B cell (primary cell): ENCODE results near the gene CNTNAP2. TPM values are rescaled to one million over a fixed set of nuclear protein-coding genes. Genes with fewer than 3 reads are reported as not detected.

Experiments
- ATAC-seq: fragments of 200-7000 bp; cut with Tn5 transposase; one replicate; pipeline ENCODE4 v1.10.0; 2021; ENCODE audit warnings: low read depth, mild to moderate bottlenecking, moderate number of reproducible peaks, moderate library complexity
- CTCF ChIA-PET: fragments of 350-600 bp; sonication (Branson Sonifier 250); formaldehyde crosslinking; loops from one replicate; lab custom pipeline; 2021; ENCODE audit warnings: antibody characterized with exemption, inconsistent platforms; lab: Charles Lee
- POLR2A ChIA-PET: fragments of 350-600 bp; sonication (Branson Sonifier 250); formaldehyde crosslinking; loops from one replicate; lab custom pipeline; 2021; ENCODE audit warnings: antibody characterized with exemption; lab: Charles Lee
- DNase-seq: peaks from one replicate; pipeline ENCODE4 v3.0.0; 2013
- H2AFZ ChIP-seq: 2 replicates; pipeline ENCODE4 v1.6.1; 2012; ENCODE audit warnings: mild to moderate bottlenecking, low read depth, low read length; ENCODE audit not compliant: insufficient read depth, poor library complexity, severe bottlenecking
- H3K27ac ChIP-seq, 2 donors: 1 replicate in 1 of 2; 2 replicates in 1 of 2; pipeline ENCODE4 v1.5.1; 2012 to 2013; ENCODE audit warnings: low read length in 2 of 2, mild to moderate bottlenecking in 2 of 2, moderate library complexity in 1 of 2
- H3K27me3 ChIP-seq, 4 experiments: fragments of 200-600 bp in 1 of 4; sonication (generic) in 1 of 4; replicated peaks in 1 of 4; 1 replicate in 2 of 4; 2 replicates in 2 of 4; pipeline versions ENCODE4 v1.6.1 to v1.7.0; 2013 to 2016; ENCODE audit warnings: low read length in 3 of 4, mild to moderate bottlenecking in 2 of 4, mixed read lengths in 1 of 4, moderate library complexity in 1 of 4; ENCODE audit not compliant: insufficient read depth in 4 of 4, control insufficient read depth in 3 of 4; ENCODE audit errors: control extremely low read depth in 1 of 4
- H3K36me3 ChIP-seq, 2 experiments: replicated peaks in 1 of 2; 1 replicate in 1 of 2; 2 replicates in 1 of 2; pipeline versions ENCODE4 v1.6.1 to v1.7.1; 2013; ENCODE audit warnings: low read length in 1 of 2; ENCODE audit not compliant: insufficient read depth in 2 of 2, control insufficient read depth in 1 of 2; ENCODE audit errors: control extremely low read depth in 1 of 2, extremely low read depth in 1 of 2
- H3K4me1 ChIP-seq, 2 donors: fragments of 200-600 bp in 1 of 2; sonication (generic) in 1 of 2; 1 replicate in 1 of 2; 2 replicates in 1 of 2; pipeline versions ENCODE4 v1.5.1 to v1.6.1; 2013 to 2017; ENCODE audit warnings: low read length in 2 of 2; ENCODE audit not compliant: control insufficient read depth in 2 of 2, insufficient read depth in 2 of 2
- H3K4me2 ChIP-seq: replicated peaks from 2 replicates; pipeline ENCODE3; 2012; ENCODE audit warnings: mild to moderate bottlenecking, low read depth, low read length; ENCODE audit not compliant: poor library complexity, severe bottlenecking
- H3K4me3 ChIP-seq, 5 experiments: fragments of 200-600 bp in 1 of 5; sonication (generic) in 1 of 5; 1 replicate in 3 of 5; 2 replicates in 2 of 5; pipeline versions ENCODE4 v1.5.1 to v1.7.0; 2011 to 2016; ENCODE audit warnings: low read length in 4 of 5, mild to moderate bottlenecking in 4 of 5, low read depth in 2 of 5, control low read depth in 1 of 5, moderate library complexity in 1 of 5; ENCODE audit not compliant: insufficient read depth in 1 of 5; ENCODE audit errors: control extremely low read depth in 1 of 5, extremely low read depth in 1 of 5
- H3K79me2 ChIP-seq: fragments of 200-600 bp; sonication (generic); one replicate; pipeline ENCODE4 v1.6.0; 2016; ENCODE audit warnings: low read length; ENCODE audit not compliant: control insufficient read depth, insufficient read depth
- H3K9ac ChIP-seq: fragments of 200-600 bp; sonication (generic); 2 replicates; pipeline ENCODE4 v1.6.1; 2017; ENCODE audit warnings: mild to moderate bottlenecking, low read length, moderate library complexity
- H3K9me3 ChIP-seq, 3 donors: one replicate each; pipeline versions ENCODE4 v1.6.1 to v1.7.1; 2013; ENCODE audit warnings: low read length in 2 of 3; ENCODE audit not compliant: control insufficient read depth in 2 of 3, insufficient read depth in 1 of 3; ENCODE audit errors: control extremely low read depth in 1 of 3
- H4K20me1 ChIP-seq: 2 replicates; pipeline ENCODE4 v1.6.0; 2012; ENCODE audit warnings: mild to moderate bottlenecking, low read length; ENCODE audit not compliant: insufficient read depth, control insufficient read depth, poor library complexity, severe bottlenecking
- H3K27ac Mint-ChIP-seq: one replicate; pipeline ENCODE4 v1.8.0; 2021; ENCODE audit warnings: mixed read lengths
- H3K27me3 Mint-ChIP-seq: one replicate; pipeline ENCODE4 v1.8.0; 2021; ENCODE audit warnings: mixed read lengths
- H3K4me1 Mint-ChIP-seq: one replicate; pipeline ENCODE4 v1.8.0; 2021; ENCODE audit warnings: mixed read lengths
- H3K4me3 Mint-ChIP-seq: one replicate; pipeline ENCODE4 v1.8.0; 2021; ENCODE audit warnings: mixed read lengths
- H3K9me3 Mint-ChIP-seq: one replicate; pipeline ENCODE4 v1.8.0; 2022; ENCODE audit warnings: mixed read lengths; ENCODE audit not compliant: insufficient read depth
- CTCF ChIP-seq: fragments of 200-600 bp; IDR thresholded peaks from one replicate; pipeline ENCODE4 v1.8.0; 2022; ENCODE audit warnings: antibody characterized with exemption, mild to moderate bottlenecking
- EZH2 ChIP-seq: IDR thresholded peaks from 2 replicates; pipeline ENCODE4 v1.6.1; 2012; ENCODE audit warnings: borderline replicate concordance, low read depth, mild to moderate bottlenecking, moderate library complexity, low read length; ENCODE audit not compliant: insufficient read depth, poor library complexity, severe bottlenecking
- WGBS: methylation state at CpG from one replicate; pipeline ENCODE4 v1.1.5; 2013; ENCODE audit warnings: missing lambda C conversion rate; ENCODE audit not compliant: insufficient coverage; 5-methylcytosine and 5-hydroxymethylcytosine counted together
- intact Hi-C: fragments of 100-400 bp; cut with micrococcal nuclease; formaldehyde crosslinking; loops from one replicate; pipeline ENCODE4 v1.10.0; 2022
- polyA plus RNA-seq: library from polyadenylated mRNA; depleted of rRNA; stranded (reverse); fragments of >200 nt; gene quantifications from 2 replicates; pipeline ENCODE4 v1.2.3, GENCODE V29; 2012
- total RNA-seq, 2 donors: library from RNA; stranded (reverse); fragments of 120-200 nt in 1 of 2; gene quantifications; 1 replicate in 1 of 2; 2 replicates in 1 of 2; pipeline versions ENCODE4 v1.2.3 to v1.2.4, GENCODE V29; 2013 to 2022

Gene CNTNAP2
- total and polyA plus RNA-seq, 2 donors (not counting 1 experiment from before 2014, with no cell fraction given), result 7.4 to 16.6 TPM

GRCh38 chr7:148155000-148155399, 2038.4 kb downstream of the CNTNAP2 start:
- intact Hi-C loops, result no loop called here
- Histone ChIP-seq H3K27ac (no peak overlapping the region), H3K9ac (no peak overlapping the region), H3K4me1 (no peaks in the 10 kb centered on the region), H3K36me3 (no peaks in the 10 kb centered on the region), H3K4me2 (no peak overlapping the region), H2AFZ (no peak overlapping the region), H3K9me3 (no peaks in the 10 kb centered on the region), H3K4me3 (no peak overlapping the region), H3K27me3 (no peaks in the 10 kb centered on the region), H4K20me1 (no peaks in the 10 kb centered on the region), H3K79me2 (no peaks in the 10 kb centered on the region)
- ChIA-PET CTCF (no interaction called here), POLR2A (no interaction called here)
- ATAC-seq, result no peak
- 71% methylated on average over 5 of the region's 9 CpGs for WGBS
- H3K27ac Mint-ChIP-seq, result no peak overlapping the region
- H3K4me1 Mint-ChIP-seq, result no peaks in the 10 kb centered on the region
- H3K4me3 Mint-ChIP-seq, result no peak overlapping the region
- no peak for DNase-seq
- peaks cover 2% of the 10 kb centered on the region for H3K9me3 Mint-ChIP-seq
- TF ChIP-seq EZH2, result no peak
- no peak for TF ChIP-seq CTCF
- H3K27me3 Mint-ChIP-seq, result peaks cover 3% of the 10 kb centered on the region

- Mint-ChIP-seq H3K4me1 (no peaks in the 10 kb centered on the region), H3K27ac (no peak overlapping the region), H3K27me3 (peaks cover 2% of the 10 kb centered on the region), H3K9me3 (peaks cover 2% of the 10 kb centered on the region), H3K4me3 (no peak overlapping the region)
- no peak overlapping the region for H3K4me2 ChIP-seq
- H2AFZ ChIP-seq, result no peak overlapping the region
- H3K9me3 ChIP-seq, result no peaks in the 10 kb centered on the region
- H3K79me2 ChIP-seq, result no peaks in the 10 kb centered on the region
- ChIA-PET CTCF (no interaction called here), POLR2A (no interaction called here)
- ATAC-seq (no peak), DNase-seq (no peak)
- no peak overlapping the region for H3K4me3 ChIP-seq
- H3K27ac ChIP-seq, result no peak overlapping the region
- intact Hi-C loops, result no loop called here
- 87% methylated on average over 8 of the region's 8 CpGs for WGBS
- H3K36me3 ChIP-seq, result no peaks in the 10 kb centered on the region
- H3K9ac ChIP-seq, result no peak overlapping the region
- no peaks in the 10 kb centered on the region for H3K4me1 ChIP-seq
- no peaks in the 10 kb centered on the region for H3K27me3 ChIP-seq
- no peak for TF ChIP-seq CTCF
- TF ChIP-seq EZH2, result no peak
- H4K20me1 ChIP-seq, result no peaks in the 10 kb centered on the region
Observed at GRCh38 chr7:148155826-148156225, 2039.2 kb downstream of the CNTNAP2 start.
